GM18511 (cell line): ENCODE measurements around the gene LRRIQ4.
A peak's percentile ranks its signal among the peaks of the same experiment; 100 is the strongest.

Experiments used
- ATAC-seq: cut with Tn5 transposase; IDR thresholded peaks from one replicate; pipeline ENCODE4 v1.9.1; 2021; ENCODE audit warnings: mild to moderate bottlenecking, moderate library complexity; ENCODE audit not compliant: unreplicated experiment

LRRIQ4 gene

DNA sequence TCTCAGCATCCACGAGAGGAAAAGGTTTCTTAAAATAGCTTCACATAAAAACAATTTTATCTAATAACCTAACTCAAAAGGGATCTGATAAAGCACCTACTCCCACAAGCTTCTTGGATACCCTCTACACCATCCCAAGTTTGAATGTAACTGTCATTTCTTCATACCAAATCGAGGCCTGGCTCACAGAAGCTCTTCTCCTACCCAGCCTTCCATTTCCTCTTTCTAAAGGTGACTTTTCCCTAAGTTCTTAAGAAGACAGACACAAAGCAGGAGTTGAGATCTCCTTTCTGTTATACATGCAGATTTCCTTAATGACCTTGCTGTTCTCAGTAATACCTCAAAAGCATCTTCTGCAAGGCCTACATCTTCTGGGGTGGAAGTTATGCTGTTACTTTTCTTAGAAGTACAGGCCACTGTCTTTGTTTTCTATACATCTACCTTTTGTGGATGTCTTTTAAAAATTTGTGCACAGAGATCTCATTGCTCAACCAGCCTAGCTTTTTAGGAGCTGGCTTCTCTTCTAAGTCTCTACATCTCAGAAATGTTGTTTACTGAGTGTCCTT lies 3.4 kb upstream of the LRRIQ4 start:
- ATAC-seq, result no peak

DNA sequence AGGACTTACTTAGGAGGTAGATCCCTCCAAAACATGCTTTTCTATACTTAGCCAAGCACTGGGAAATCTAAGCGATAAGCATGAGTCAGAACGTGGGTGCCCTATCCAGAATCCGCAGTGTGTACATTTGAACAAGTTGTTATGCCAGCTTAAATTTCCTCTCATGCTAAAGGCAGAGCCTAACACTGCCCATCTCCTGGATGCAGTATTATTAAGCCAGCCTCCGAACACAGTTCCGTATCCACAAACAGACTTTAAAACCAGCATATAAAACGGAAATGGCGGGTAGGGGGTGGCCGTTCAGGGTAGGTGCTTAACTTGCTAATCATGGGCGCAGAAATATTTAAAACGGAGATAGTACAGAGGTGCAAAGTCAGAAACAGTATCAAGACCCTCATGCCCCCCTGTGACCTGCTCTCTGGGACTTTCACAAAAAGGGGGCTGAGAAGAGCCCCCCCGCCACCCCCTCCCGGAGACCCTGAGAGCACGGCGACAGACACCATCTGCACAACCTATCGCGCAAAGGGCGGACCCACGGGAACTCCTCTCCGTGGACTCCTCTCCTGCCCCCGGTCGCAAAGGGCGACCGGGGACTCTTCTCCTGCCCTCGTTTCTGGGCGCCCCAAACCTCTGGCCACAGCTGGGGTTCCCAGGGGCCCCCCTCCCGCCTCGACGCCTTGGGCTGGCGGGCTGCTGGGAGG lies 889 bp upstream of the LRRIQ4 start:
- ATAC-seq, result peak; percentile 12

DNA sequence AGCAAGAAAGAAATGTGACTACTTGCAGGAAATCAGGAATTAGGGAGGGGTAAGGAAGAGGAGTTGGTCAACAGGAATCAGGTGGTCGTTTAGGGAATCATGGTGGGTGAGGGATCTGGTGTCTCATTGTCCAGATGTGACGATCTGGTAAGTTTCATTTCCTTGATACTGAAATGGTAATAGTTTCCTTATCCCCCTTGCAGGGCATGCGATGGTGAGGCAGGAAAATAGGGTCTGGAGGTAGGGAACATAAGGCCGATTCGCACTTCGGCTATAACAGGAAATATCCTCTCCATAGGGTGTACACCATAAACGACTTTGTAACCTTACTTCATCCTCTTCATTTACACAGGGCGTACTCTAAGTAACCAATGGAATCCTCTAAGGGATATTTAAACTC lies 608 bp downstream of the LRRIQ4 start:
- no peak for ATAC-seq

DNA sequence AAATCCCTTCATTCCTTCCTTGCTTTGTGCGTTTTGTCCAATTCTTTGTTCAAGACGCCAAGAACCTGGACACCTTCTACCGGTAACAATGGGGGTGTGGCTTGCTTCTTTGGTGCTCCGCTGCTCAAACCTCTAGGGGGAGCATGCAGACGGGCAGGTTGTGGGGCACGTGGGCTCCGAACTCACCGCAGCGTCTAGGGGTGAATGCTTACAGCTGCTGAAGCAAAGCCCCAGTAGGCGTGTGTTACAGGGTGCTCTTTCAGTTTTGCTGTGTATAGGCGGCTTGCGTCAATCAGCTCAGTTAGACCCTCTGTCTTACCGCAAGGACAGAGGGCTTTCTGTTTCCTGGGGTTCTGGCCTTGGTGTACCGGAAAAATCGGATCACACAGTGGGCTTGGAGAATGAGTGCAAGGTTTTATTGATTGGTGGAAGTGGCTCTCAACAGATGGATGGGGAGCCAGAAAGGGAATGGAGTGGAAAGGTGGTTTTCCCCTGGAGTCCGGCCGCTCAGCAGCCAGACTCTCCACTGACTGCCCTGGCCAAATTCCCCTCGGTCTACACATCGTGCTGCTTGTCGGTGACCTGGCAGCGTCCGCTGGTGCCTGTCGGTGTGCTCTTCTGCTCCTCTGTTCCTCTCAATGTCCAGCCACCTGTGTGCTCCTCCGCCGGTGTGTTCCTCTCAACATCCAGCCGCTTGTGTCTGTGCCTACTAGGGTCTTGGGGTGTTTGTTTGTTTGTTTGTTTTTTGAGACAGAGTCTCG lies 1.3 kb downstream of the LRRIQ4 start:
- ATAC-seq, result peak; percentile 88

DNA sequence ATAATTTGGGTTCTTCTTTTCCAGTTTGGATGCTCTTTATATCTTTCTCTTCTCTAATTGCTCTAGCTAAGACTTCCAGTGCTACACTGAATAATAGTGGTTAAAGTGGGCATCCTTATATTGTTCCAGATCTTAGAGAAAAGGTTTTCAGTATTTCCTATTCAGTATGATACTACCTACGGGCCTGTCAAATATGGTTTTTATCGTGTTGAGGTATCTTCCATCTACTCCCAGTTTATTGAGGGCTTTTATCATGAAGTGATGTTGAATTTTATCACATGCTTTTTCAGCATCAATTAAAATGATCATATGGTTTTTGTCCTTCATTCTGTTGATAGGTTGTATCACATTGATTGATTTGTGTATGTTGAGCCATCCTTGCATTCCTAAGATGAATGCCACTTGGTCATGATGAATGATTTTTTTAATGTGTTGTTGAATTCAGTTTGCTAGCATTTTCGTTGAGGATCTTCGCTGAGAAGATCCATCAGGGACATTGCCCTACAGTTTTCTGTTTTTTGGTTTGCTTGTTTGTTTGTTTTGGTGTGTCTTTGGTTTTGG lies 3.0 kb downstream of the LRRIQ4 start:
- no peak for ATAC-seq

DNA sequence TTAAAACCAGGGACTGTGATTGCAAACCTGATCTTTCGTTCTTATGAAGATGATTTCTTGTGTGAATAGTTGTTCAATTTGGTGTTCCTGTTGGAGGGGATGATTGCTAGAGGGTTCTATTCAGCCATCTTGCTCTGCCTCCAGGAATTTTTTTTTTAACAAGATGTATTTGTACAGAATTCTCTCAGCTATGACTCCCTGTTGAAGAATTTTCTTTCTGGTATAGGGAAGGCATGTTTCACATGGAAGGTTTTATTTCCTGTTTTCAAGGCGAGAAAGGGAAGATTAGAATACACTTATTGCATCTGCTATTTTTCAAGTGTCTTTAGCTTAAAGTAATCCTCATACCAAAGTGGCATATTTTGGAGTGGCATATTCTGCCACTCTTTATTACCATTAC lies 5.6 kb downstream of the LRRIQ4 start:
- ATAC-seq, result no peak

DNA sequence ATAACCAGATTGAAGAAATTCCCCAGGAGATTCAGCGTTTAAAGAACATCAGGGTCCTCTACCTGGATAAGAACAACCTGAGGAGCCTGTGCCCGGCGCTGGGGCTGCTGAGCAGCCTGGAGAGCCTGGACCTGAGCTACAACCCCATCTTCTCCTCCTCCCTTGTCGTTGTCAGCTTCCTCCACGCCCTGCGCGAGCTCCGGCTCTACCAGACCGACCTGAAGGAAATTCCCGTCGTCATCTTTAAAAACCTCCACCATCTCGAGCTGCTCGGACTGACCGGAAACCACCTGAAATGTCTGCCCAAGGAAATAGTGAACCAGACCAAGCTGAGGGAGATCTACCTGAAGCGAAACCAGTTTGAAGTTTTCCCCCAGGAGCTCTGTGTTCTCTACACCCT lies 9.4 kb downstream of the LRRIQ4 start:
- no peak for ATAC-seq

DNA sequence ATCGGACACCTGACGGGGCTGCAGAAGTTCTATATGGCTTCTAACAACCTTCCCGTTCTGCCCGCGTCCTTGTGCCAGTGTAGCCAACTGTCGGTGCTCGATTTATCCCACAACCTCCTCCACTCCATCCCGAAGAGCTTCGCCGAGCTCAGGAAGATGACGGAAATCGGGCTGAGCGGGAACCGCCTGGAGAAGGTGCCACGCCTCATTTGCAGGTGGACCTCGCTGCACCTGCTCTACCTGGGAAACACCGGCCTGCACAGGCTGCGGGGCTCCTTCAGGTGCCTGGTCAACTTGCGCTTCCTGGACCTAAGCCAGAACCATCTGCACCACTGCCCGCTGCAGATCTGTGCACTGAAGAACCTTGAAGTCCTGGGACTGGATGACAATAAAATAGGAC lies 9.9 kb downstream of the LRRIQ4 start:
- no peak for ATAC-seq

DNA sequence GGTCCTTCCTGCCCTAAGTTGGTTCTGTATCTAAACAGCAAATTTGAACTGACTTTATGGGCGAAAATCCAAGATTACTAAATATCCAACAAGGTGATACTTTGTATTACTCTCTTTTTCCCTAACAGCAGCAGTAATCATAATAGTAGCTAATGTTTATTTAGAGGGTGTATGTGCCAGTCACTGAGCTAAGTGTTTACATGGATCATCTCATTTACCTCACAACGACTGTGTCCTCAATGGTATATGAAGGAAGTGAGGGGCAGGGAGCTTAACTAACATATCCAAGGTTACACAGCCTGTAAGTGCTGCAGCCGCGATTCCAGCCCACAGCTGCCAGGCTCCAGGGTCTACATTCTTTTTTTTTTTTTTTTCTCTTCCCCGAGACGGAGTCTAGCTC lies 10.3 kb downstream of the LRRIQ4 start:
- ATAC-seq, result no peak

DNA sequence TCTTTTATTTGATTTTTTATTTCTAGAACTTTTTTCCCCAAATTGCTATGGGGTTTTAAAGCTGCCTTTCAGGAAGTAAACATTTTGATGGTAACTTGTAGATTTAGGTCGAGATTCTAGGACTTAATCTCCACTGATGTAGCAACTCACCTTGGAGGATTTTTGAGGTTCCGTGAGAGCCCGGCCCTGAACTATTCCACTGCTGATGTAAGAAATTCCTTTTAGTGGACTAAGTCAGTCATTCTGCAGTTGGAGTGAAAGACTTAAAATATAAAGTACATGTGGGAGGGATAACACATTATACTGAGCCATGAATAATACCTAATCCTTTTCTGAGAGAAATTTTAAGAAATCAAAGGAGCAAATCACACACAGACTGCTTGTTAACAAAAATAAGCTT lies 12.6 kb downstream of the LRRIQ4 start:
- ATAC-seq, result no peak

DNA sequence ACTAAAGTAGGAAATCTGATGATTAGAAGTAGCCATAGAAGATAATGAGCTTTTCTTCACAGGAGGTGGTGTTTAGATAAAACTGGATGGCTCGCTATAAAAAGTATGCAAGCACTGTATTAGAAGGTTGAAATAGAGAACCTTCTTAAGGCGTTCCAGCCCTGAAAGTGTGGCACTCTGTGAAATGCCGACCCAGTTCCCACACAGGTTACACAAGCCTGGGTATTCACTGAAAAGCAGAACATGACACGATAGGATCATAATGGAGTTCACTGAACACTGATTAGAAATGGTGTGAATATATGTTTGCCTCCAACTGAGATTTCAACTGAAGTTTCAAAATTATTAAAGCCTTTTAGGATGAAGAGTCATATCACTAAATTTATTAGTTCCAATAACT lies 15.0 kb downstream of the LRRIQ4 start:
- ATAC-seq, result no peak

DNA sequence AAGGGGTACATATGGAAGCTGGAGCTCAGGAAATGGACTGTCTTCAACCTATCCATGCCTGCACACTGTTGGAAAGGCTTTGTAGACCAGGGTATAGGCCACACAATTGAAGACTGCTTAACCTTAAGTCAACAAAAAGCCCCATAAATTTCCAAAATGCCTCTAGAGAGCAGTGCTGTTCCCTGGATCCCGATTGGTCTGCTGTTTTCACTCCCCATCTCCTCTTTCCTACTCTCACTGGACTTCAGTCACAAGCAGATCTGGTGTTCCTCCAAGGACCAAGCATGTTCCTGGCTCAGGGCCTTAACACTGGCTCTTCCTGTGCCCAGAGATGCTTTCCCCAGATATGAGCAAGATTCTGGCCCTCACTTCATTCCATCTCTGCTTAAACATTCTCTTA lies 22.9 kb downstream of the LRRIQ4 start:
- ATAC-seq, result no peak

DNA sequence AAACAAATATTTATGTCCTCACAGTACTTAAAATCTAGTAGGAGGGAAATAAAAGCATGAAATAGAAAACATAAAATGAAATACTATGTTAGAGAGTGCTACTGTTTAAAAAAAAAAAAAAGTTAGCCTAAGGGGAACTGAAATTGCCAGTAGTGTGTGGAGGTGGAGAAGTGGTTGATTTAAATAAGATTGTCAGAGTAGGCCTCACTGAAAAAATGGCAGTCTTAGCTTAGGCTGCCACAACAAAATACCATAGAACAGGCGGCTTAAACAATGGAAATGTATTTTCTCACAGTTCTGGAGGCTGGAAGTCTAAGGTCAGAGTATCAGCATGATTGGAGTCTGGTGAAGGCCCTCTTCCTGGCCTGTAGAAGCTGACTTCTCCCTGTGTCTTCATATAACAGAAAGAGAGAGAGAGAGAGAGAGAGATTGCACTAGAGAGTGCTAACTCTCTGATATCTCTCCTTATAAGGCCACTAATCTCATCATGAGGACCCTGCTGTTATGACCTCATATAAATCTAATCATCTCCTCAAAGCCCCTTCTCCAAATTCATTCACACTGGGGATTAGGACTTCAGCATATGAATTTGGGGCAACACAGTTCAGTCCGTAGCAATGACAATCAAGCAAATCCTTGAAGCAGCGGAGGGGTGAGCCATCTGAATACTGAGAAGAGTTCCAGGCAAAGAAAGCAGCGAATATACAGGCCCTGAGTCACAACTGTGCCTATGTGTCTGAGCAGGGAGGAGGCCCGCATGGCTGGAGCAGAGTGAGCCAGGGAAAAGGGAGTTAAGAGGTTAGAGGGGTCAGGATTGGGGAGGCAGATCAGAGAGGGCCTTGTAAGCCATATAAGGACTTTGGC lies 23.6 kb downstream of the LRRIQ4 start:
- peak; percentile 88 for ATAC-seq

DNA sequence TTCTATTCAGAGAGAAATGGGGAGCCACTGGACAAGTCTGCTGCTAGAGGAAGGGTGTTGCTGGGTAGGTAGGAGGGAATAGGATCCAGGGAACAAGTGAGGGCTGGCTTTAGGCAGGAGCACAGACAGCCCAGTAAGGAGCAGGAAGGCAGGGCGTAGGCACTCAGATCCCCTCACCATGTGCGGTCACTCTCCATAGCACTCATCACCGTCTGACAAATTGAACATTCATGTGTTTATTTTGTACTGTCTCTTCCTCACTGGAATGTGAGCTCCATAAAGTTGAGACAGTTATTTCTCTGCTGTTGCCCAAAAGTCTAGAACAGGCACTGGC lies 24.2 kb downstream of the LRRIQ4 start:
- no peak for ATAC-seq

DNA sequence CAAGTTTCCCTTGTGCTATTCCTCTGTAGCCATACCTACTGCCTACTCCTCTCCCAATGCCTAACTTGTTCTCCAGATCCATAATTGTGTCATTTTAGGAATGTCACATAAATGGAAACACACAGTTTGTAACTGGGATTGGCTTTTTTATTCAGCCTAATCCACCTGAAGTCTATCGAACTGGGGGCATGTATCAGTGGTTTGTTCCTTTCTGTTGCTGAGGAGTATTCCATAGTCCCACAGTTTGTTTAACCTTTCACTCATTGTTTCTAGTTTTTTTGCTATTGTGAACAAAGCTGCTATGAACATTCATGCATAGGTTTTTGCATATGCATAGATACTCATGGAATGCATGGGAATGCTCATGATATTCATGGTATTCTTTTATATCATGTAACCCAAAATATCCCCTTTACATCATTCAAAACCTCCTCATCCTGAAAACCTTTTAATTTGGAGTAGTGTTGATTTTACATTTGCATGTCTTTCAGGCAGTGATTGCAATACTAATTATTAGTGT lies 25.9 kb downstream of the LRRIQ4 start:
- ATAC-seq, result no peak

DNA sequence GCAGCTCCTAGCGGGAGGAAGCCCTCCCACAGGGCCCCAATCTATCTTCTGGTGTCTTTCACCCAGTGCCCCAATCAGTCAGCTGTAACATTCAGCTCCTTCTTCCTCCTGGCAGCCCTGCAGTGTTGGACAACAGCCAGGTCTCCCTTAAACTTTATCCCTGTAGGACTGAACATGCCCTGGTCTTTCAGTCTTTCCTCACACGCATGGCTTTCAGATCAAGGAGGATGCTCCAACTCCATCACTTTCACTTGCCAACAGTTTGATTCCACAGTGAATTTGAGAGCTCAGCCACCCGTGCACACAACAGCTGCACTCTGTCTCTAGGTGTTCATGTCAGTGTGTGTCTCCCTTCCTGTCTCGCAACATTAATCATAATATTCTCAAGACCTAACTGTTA lies 28.5 kb downstream of the LRRIQ4 start:
- ATAC-seq, result peak; percentile 75

DNA sequence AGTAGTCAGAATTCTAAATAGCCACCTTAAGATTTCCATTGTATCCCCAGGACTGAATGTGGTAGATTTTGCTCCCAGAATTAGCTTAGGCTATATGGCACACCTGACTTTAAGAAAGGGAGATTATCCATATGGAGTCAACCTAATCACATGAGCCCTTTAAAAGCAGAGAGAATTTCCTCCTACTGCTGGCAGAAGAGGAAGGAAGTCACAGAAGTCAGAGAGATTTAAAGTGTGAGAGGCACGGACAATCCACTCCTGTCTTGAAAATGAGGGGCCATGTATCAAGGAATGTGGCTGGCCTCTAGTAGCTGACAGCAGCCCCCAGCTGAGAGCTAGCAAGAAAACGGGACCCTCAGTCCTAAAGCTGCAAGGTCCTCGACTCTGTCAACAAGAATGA lies 30.3 kb downstream of the LRRIQ4 start:
- ATAC-seq, result no peak

DNA sequence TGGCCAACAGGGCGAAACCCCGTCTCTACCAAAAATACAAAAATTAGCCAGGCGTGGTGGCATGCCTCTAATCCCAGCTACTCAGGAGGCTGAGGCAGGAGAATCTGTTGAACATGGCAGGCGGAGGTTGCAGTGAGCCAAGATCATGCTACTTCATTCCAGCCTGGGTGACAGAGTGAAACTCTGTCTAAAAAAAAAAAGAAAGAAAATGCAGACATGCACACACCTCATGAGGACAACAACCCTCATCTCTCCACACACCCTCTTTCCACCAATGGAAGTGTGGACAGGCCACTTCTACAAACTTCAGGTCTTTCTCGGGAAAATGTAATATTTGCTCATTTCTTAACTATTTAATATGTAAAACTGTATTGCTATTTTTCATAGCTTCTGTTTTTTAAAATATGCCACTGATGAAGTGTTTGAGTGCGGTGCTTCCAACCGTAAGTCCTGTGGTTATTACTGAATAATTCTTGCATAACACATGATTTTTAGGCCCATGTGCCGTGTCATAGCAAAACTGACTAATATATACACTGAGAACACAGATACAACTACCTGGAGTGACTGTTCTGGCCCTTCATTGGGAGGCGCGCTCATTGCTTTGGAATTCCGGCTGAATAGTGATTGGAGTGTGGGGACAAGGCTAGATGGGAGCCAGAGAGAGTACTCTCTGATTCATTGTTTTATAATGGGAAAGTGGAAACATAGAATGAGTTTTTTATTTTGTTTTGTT lies 34.0 kb downstream of the LRRIQ4 start:
- ATAC-seq, result peak; percentile 97

DNA sequence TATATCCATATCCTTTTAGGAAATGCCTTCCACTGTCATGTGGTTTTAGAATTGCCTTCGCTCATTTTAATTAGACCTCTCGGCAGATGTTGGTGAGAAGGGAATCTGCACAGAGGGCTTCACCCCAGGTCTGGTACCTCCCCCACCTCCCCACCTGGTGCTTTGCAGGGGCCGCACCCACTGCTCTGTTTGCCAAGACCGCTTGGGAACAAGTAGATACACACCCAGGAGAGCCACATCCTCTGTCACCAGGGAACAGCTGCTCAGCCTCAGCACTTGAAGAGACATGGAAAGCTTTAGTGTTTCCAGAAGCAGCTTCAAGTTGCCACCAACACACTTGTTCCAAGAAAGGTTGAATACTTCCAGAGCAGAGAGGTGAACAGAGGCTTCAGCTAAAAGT lies 35.2 kb downstream of the LRRIQ4 start:
- ATAC-seq, result no peak

DNA sequence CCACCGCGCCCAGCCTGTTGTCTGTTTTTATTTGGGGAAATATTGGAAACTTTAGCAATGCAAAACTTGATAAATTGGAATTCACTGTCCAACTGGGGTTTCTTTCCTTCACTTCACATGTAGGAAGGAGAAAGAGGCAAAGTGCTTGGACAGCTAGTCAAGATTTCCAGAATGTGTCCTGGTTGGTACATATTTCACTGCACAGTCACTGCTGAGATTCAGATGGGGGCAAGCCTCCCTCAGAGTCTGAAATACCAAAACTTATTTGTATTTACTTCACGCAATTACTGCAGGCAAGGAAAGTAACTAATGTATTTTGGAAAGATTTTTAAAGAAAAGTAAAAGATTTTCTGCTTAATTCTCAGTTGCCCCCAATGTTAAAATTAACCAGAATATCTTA lies 36.1 kb downstream of the LRRIQ4 start:
- no peak for ATAC-seq
